IPS-15b (cell line): Measurements from ENCODE around the gene PEX1.
"Not testable (repeated sequence)": the region's sequence is repeated elsewhere in the genome, so short reads cannot be mapped to it uniquely, and the experiment has no call there.

Experiments used
- H3K27me3 ChIP-seq: one replicate; pipeline ENCODE4 v1.6.1; 2013; ENCODE audit warnings: low read length; ENCODE audit not compliant: control insufficient read depth, insufficient read depth
- H3K36me3 ChIP-seq: one replicate; pipeline ENCODE4 v1.6.1; 2013; ENCODE audit warnings: low read length; ENCODE audit not compliant: control insufficient read depth, insufficient read depth
- H3K4me1 ChIP-seq: one replicate; pipeline ENCODE4 v1.6.1; 2013; ENCODE audit warnings: mild to moderate bottlenecking, low read length; ENCODE audit not compliant: control insufficient read depth, insufficient read depth
- H3K4me3 ChIP-seq: one replicate; pipeline ENCODE4 v1.5.1; 2013; ENCODE audit warnings: low read depth, low read length
- H3K9ac ChIP-seq: one replicate; pipeline ENCODE4 v1.6.1; 2013; ENCODE audit warnings: low read depth, mild to moderate bottlenecking, low read length
- H3K9me3 ChIP-seq: one replicate; pipeline ENCODE4 v1.6.1; 2013; ENCODE audit warnings: mild to moderate bottlenecking, low read length; ENCODE audit not compliant: control insufficient read depth, insufficient read depth

The PEX1 gene

DNA sequence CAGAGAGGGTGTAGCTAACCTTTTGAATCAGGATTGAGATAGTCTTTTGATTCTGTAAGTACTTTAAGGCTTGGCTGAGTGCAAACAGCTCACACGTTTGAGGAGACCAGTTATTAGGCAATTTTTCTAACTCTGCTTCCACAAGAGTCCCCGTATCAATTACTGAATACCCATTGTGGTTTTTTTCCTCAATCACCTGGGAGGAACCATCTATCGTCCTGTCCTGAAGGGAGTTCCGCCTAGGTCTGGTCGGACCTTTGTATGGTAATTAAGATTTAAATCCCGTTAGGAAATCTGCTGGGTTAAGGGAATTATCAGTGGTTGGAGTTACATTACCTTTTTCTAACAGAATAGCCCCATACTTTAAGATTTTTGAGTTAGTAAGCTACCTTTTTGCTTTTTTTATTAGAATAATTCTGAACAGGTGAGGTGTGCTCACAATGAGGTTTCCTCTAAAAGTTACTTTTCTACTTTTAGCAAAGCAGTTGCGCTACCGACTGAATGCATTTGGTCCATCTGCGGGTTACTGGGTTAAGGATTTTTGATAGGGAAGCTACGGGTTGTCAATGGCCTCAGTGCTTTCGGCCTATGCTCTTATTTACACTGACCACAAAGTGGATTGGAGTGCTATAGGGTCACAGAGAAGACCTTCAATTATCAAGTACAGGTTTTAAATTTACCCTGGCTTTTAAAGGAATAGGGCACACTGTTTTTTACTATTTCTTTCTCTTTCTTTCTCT lies 52.3 kb downstream of the PEX1 start:
- not testable (repeated sequence) for H3K4me3 ChIP-seq, H3K9me3 ChIP-seq, H3K4me1 ChIP-seq, H3K36me3 ChIP-seq, H3K27me3 ChIP-seq, H3K9ac ChIP-seq

DNA sequence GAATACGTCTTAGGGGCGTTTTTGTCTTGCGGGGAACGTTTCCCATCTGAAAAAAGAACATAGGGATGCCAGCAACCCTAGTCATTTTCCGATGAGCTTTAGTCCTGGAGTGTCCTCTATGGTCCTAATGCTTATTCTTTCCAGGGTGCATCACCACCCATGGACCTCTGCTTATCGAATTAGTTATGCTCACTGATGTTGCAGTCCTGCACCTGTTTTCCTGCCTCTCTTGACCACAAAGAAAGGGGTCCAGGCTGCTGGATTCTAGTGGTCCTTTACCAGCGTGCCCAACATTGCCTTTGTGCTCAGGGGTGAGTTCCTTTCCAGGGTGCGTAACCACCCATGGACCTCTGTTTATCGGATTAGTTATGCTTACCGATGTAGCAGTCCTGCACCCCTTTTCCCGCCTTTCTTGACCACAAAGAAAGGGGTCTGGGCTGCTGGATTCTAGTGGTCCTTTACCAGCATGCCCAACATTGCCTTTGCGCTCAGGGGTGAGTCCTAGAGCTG lies 53.0 kb downstream of the PEX1 start:
- H3K27me3 ChIP-seq, H3K4me1 ChIP-seq, H3K9me3 ChIP-seq, H3K36me3 ChIP-seq, H3K4me3 ChIP-seq, H3K9ac ChIP-seq: not testable (repeated sequence)

DNA sequence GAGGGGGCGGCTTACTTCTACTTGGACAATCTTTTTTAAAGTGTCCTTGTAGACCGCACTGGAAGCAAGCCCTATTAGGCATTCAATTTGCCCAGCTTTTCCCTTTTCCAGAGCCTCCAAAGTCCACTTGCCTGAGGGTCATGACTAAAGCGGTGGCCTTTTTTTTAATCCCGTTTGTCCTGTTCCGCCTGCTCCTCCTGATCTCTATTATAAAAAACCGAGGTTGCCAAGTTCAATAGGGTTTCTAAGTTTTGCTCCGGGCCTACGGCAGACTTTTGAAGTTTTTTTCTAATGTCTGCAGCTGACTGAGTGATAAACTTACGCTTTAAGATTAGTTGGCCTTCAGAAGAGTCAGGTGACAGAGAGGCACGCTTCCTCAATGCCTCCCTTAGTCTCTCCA lies 54.3 kb downstream of the PEX1 start:
- H3K4me3 ChIP-seq, result not testable (repeated sequence)

DNA sequence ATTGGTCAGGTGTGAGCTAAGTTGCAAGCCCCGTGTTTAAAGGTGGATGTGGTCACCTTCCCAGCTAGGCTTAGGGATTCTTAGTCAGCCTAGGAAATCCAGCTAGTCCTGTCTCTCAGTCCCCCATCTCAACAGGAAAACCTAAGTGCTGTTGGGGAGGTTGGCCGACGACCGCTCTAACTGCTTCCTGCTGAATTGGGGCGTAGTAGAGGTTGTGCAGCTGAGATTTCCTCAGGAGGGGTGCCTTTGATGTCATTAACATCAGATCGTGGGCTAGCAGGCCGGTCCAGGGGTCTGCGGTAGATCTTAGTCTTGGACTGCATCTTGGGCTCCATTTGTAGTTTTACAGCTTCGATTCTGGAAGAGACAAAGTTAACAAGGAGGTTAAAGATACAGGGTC lies 59.7 kb downstream of the PEX1 start:
- H3K9me3 ChIP-seq, H3K4me1 ChIP-seq, H3K36me3 ChIP-seq, H3K4me3 ChIP-seq, H3K27me3 ChIP-seq, H3K9ac ChIP-seq: not testable (repeated sequence)

More for the DNA sequence above, 54.3 kb downstream of the PEX1 start:
- not testable (repeated sequence) for H3K36me3 ChIP-seq, H3K27me3 ChIP-seq, H3K9ac ChIP-seq, H3K9me3 ChIP-seq, H3K4me1 ChIP-seq

DNA sequence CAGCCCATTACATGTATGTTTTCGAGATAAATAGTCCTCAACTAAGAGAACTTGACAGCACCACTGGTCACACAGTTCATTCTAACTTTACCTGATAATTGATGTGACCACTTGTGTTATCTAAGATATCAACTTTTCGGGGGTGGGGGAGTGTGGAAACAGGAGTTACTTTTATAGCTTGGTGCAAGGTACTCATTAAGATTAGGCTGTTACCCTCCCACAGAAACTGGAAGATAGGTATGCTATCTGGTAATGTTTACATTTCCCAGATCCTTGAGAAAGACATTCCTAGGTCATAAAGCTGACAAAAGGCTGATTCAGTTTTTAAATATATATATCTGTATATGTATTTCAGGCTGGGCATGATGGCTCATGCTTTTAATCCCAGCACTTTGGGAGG lies 61.6 kb downstream of the PEX1 start:
- Histone ChIP-seq H3K27me3 (no peaks in the 10 kb centered on the region), H3K36me3 (no peaks in the 10 kb centered on the region), H3K9me3 (no peaks in the 10 kb centered on the region), H3K4me3 (no peak overlapping the region), H3K9ac (no peak overlapping the region), H3K4me1 (no peaks in the 10 kb centered on the region)

DNA sequence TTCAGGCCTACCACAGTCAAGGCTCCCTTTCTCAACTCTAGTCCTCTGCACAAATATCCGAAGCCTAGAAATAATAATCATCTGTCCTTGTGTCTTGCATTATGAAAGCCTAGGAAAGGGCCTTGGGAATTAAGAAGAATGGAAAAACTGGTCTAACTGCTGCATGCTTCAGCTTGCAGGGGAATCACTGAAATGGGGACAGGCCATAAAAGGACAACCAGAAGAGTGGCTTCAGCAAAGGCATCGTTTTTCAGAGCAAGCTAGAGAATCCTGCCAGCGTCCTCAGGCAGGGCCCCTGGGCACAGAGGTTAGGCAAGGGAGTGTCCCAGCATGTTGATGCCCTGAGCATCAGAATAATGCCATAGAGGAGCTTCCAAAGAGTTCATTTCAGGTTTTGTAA lies 63.8 kb downstream of the PEX1 start:
- Histone ChIP-seq H3K4me3 (no peak overlapping the region), H3K4me1 (no peaks in the 10 kb centered on the region), H3K27me3 (no peaks in the 10 kb centered on the region), H3K9ac (no peak overlapping the region), H3K9me3 (no peaks in the 10 kb centered on the region), H3K36me3 (no peaks in the 10 kb centered on the region)

DNA sequence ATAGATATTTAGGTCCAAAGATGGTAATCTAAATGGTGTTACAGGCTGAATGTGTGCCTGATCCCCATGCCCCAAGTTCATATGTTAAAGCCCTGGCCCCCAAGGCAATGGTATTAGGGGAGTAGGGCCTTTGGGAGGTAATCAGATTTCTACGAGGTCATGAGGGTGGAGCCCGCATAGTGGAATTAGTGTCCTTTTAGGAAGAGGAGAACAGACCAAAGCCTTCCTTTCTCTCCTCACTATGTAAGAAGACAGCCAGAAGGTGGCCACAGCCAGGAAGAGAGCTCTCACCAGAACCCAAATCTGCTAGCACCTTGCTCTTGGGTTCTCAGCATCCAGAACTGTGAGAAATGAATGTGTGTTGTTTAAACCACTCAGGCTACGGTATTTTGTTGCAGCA lies 65.8 kb downstream of the PEX1 start:
- Histone ChIP-seq H3K9ac (no peak overlapping the region), H3K4me3 (no peak overlapping the region), H3K9me3 (no peaks in the 10 kb centered on the region), H3K36me3 (no peaks in the 10 kb centered on the region), H3K27me3 (no peaks in the 10 kb centered on the region), H3K4me1 (no peaks in the 10 kb centered on the region)

DNA sequence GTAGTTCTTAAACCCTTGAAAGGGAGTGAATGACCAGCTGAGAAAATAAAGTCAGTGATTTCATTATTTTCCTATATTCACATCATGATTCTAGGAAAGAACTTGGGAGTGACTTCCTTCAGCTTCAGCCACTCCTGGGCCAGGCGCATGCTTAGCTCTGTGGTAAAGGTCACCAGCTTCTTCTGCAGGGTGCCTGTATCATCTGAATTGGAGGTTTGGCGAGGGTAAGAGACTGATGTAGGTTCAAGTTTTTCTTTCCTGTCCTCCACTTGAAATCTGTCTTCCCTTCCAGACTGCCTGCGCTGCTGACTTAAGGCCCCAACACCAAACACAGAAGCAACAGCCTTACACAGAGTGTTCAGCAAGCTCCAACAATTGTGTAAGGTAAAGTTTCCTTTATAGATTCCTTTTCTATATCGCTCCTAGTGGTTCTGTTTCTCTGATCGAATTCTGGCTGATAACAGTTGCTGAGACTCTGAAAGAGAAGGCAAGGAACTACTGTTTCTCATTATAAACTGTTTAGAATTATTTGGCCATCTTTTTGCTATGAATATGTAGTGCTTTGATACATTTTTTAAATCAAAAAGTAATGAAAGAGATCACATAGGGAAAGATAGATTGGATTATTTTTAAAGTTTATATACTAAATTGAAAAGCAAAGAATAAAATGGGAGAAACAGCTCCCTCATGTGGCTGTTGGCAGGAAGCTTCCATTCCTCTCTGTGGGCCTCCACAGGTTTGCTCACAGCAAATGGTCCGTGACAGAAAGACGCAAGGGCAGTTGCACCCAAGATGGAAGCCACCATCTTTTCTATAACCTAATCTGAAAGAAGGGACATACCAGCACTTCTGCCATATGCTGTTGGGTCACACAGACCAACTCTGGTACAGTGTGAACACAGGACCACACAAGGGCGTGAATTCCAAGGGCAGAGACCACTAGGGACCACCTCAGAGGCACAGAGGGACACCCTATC lies 67.0 kb downstream of the PEX1 start:
- H3K27me3 ChIP-seq, result no peaks in the 10 kb centered on the region
- no peak overlapping the region for H3K4me3 ChIP-seq
- no peaks in the 10 kb centered on the region for H3K4me1 ChIP-seq
- H3K9me3 ChIP-seq, result no peaks in the 10 kb centered on the region
- H3K36me3 ChIP-seq, result peaks cover 2% of the 10 kb centered on the region
- no peak overlapping the region for H3K9ac ChIP-seq

DNA sequence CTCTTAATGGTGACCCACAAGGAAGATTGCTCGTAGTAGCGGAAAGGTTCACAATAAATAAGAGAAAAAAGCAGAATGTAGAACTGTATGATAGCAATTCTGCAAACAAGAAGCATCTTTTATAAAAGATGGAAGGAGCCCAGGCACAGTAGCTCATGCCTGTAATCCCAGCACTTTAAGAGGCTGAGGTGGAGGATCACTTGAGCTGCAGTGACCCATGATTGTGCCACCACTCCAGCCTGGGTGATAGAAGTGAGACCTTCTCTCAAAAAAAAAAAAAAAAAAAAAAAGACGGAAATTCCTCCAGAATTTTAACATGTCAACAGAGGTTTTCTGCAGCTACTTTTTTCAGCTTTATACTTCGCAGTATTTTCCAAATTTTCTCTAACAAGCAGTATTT lies 67.8 kb downstream of the PEX1 start:
- Histone ChIP-seq H3K36me3 (peaks cover 6% of the 10 kb centered on the region), H3K4me3 (no peak overlapping the region), H3K27me3 (no peaks in the 10 kb centered on the region), H3K9ac (no peak overlapping the region), H3K9me3 (no peaks in the 10 kb centered on the region), H3K4me1 (no peaks in the 10 kb centered on the region)

DNA sequence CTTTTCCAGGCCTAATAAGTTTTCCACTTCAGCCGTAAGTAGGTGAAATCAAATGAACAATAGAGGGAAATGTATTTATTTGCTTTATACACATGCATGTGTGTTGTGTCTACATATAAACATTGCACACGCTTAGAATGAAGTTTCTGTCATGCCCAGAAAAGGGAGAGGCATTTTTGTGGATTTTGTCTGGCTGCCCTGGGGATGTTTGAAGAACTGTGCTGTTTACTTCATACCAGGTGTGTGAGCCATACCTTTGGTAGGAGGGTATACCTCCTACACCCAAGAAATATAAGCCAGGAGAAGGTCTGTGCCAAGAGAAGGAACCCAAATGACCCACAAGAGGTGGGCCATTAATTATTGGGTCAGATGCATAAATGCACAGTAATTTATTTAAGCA lies 68.2 kb downstream of the PEX1 start:
- peaks cover 6% of the 10 kb centered on the region for H3K36me3 ChIP-seq
- H3K4me3 ChIP-seq, result no peak overlapping the region
- H3K9me3 ChIP-seq, result no peaks in the 10 kb centered on the region
- H3K4me1 ChIP-seq, result no peaks in the 10 kb centered on the region
- no peaks in the 10 kb centered on the region for H3K27me3 ChIP-seq
- H3K9ac ChIP-seq, result no peak overlapping the region

DNA sequence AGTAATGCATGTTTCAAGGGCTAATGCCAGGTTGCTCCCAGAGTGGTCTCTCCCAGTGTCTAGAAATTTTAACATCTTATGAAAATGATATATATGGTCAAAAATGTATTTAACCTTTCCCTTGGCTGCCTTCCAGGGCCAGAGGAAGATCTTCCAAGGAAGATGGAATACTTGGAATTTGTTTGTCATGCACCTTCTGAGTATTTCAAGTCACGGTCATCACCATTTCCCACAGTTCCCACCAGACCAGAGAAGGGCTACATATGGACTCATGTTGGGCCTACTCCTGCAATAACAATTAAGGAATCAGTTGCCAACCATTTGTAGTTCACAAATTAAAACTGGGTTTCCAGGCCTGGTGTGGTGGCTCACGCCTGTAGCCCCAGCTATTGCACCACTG lies 72.1 kb downstream of the PEX1 start:
- Histone ChIP-seq H3K36me3 (peaks cover 17% of the 10 kb centered on the region), H3K4me1 (no peaks in the 10 kb centered on the region), H3K9me3 (no peaks in the 10 kb centered on the region), H3K27me3 (no peaks in the 10 kb centered on the region), H3K9ac (no peak overlapping the region), H3K4me3 (no peak overlapping the region)

DNA sequence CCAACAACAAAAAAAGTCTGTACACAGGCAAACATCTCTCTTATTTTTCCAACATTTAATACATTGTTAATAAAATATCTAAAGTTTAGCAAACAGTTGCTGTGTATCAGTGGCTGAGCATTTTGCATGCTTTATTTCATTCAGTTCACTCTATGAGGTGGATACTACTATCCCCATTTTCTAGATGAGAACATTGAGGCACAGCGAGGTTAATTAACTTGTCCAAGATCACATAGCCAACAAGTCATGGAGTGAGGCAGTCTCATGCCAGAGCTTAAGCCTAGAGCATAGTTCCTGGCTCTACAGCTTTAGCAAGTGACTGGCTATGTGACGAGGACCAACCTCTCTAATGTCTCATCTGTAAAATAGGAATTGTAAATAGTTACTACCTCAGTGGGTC lies 76.7 kb downstream of the PEX1 start:
- Histone ChIP-seq H3K9ac (no peak overlapping the region), H3K27me3 (no peaks in the 10 kb centered on the region), H3K4me1 (no peaks in the 10 kb centered on the region), H3K4me3 (no peak overlapping the region), H3K9me3 (no peaks in the 10 kb centered on the region), H3K36me3 (peaks cover 22% of the 10 kb centered on the region)
